ENCODE data around the gene IMMP2L. TPM values are rescaled to one million over a fixed set of nuclear protein-coding genes. Genes with fewer than 3 reads are reported as not detected.

The IMMP2L gene
- total RNA-seq, 1 donor from 2014 or later, result 40.8 TPM

DNA sequence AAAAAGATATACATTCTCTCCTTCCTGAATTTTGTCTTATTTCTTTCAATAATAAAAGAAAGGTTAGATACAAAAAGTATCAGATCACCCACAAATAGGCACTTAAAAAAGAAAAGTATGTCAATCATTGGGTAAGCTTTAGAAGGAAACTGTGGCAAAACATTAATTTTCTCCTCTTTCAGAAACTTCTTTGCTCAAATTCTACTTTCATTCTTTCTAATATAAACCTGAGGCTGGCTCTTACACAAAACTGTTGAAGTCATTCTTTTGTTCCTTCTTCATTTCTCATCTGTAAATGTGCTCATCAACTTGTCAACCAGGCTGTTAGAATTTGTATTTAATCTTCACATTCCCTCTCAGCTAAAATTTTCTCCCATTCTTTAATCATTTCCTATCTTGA lies 346.7 kb downstream of the IMMP2L start:
- no peak for DNase-seq (ENCODE audit: low spot score)

DNA sequence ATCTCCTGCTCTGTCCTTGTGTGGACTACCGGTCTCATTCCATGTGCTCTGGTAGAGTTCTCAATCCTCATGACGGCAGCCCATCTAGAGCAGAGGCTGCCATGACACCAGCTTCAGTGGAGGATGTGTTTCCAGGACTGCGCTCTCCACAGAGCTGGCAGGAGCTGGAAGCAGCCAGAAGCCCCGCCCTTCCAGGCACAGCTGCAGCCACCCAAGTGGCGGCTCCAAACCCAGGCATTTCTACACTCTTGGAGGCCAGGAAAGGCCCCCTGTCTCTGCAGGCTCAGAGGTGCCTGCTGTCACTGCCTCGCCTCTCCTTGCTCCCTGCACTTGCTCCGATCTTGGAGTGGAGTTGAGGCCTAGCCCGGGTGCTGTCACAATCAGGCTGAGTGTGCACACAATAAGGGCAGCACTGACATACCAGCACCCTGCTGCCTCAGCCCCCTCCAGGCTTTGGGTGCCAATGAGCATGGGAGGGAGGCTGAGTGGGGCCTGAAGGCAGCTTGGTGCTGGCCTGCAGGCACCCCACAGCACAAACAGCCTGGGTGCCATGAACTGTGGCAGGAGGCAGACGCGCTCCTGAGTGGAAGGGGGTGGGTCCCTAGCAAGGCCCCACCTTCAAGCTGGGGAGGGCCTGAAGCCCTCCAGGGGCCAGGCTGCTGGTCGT lies 349.3 kb downstream of the IMMP2L start:
- DNase-seq (ENCODE audit: low spot score), result no peak

DNA sequence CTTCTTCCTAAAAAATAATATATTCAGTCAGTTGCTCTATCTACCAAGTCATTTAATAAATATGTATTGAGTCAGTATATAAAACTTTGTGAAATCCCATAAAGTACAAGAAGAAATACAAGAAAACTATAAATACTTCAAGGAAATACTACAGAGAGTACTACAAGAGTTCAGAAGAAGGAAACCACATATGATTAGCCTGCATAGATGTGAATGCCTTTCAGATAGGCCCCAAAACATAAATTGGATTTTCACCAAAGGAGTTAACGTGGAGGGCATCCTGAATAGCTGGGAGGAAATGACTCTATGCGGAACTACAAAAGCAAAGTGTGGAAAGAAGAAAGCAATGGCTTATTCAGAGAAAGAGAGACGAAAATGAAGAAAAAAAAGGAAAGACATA lies 351.3 kb downstream of the IMMP2L start:
- no peak for DNase-seq (ENCODE audit: low spot score)

DNA sequence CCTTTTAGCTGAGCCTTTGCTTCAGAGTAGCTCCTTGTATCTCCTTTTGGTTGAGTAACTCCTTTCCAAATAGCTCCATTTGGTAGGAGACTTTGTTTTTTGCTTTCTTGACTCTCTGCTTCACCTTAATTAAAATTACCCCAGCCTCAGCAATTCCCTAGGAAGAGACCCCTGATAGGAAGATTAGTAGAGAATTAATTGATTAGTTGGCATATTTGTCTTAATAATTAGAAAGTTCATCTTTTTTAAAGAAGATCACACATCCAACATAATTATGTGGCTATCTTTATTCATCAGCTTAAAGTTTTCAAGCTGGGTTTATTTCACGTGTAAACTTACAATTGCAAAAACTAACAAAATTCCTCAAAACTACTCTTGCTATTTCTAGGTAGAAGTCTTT lies 352.2 kb downstream of the IMMP2L start:
- no peak for DNase-seq (ENCODE audit: low spot score)

DNA sequence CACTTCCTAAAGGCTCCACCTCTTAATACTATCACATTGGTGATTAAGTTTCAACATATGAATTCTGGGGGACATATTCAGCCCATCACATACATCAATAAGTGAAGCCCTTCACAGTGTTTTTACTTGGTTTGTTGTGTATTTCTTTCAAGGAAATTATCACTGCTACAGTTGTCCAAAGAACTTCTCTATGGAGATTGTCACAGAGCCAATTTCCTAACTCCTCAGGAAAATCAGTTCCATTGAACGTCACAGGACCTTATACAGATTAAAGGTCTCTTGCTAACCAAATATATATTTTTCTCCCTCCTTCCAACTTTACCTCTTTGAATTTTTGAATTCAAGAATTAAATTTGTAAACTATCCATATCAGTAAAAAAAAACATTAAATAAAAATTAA lies 357.0 kb downstream of the IMMP2L start:
- DNase-seq (ENCODE audit: low spot score), result no peak

DNA sequence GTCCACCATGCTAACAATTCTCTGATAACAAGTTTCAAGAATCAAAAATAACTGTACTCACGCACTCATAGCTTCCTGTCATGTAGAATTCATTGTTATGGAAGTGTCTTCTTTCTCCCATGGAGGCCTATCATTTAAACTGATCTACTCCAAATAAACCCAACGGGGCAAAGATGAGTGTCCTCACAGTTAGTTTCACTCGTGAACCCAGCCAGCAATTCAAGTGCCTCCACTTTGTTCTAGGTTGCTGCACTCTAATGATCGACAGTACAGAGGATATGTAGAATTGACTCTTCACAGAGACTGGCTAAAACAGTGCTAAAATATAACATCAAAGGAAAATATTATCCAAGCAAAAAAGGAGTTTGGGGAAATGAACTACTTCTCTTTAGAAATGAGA lies 360.0 kb downstream of the IMMP2L start:
- DNase-seq (ENCODE audit: low spot score), result no peak

DNA sequence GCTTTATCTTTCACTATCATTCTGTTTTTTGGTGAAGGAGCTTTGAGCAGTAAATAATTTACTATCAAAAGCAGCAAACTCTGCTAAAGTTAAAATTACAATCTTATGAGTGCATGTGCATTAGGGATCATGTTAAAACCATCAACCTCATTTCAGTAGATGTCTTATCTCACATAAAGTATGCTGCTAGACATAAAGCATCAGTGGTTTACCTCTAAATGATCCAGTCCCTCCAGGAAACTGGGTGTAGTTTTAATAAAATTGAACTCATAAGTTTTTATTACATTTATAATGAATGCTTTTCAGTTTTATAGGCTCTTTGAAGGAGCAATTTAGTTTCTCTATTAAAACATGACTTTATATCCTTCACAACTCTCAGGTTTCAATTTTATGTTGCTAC lies 362.6 kb downstream of the IMMP2L start:
- no peak for DNase-seq (ENCODE audit: low spot score)

DNA sequence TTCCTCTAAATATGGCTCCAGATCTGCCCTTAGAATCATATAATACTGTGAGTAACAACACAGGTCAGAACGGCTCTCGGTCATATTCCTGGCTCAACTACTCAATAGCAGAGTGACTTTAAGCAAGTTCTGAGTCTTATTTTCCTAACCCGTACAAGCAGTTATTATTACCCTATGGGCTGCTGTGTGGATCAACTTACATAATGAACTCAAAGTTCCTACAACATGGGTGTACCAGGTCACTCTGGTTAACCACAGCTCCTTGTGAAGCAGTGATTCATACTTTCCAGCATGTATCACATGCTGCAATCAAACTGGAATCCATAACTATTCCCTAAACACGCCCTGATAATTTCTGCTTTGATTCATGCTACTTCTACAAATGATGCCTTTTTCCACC lies 364.0 kb downstream of the IMMP2L start:
- no peak for DNase-seq (ENCODE audit: low spot score)

DNA sequence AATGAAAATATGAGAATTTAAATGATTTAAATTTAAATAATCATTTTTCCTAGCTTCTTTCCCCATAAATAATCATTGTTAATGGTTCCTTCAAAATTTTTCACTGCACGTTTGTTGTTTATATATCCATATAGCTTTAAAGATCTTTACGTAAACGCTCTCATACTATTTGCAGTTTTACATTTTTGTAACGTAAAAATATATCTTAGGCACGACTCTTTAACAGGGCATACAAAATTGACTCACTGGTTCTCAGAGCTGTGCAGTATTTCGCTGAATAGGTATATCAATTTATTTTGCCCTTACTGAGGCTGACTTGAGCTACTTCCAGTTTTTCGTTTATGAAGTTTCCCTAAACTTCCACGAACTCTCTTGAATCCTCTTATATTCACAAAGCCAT lies 365.6 kb downstream of the IMMP2L start:
- DNase-seq (ENCODE audit: low spot score), result no peak

DNA sequence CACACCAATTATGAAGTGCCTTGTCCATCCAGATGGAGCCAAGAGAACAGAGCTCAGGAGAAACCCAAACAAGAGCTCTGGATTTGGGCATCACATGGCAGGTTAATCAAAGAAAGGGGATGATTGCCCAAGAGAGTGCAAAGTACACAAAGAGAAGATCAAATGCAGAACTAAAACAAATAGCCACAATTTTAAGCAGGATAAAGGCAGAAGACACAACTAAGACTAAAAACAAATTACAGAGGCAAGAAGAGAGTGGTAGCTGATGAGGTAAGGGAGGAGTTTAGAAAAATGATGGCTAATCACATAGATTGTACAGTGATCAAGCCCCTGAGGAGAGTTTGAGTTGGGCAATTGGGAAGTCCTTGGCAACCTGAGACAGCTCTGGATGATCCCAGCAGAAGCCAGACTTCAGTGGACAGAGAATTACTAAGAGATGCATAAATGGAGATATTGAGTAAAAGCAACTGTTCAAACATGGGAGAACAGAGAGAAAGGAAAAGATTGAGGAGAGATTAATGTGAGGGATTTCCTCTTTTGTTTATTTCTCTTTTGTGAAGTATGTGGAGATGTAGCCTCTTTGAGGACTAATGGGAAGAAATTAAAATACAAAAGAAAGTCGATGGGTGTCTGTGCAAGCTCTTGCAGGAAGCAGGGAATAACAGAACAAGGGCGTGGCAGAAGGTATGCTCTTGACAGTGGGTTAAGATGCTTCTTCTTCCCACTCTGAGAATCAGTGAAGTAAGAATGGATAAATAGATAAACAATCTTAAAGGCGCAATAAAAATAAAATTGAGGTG lies 369.5 kb downstream of the IMMP2L start:
- no peak for DNase-seq (ENCODE audit: low spot score)

DNA sequence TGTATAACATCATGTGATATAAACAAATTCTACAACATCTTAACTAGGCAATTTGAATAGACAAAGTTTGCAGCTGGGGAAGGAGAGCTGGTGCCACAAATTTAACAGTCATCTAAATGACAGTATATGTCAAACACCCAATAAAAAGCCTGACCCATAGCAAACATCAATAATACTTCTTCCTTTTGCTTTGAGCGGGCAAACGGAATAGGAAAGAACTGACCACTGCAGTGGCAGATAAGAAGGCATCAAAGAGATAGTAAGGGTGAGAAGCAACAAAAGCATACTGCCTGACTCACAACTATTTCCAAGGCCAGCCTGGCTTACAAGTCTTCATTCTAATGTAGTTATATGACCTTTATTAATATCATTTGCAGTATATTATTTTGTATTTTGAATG lies 371.5 kb downstream of the IMMP2L start:
- no peak for DNase-seq (ENCODE audit: low spot score)

DNA sequence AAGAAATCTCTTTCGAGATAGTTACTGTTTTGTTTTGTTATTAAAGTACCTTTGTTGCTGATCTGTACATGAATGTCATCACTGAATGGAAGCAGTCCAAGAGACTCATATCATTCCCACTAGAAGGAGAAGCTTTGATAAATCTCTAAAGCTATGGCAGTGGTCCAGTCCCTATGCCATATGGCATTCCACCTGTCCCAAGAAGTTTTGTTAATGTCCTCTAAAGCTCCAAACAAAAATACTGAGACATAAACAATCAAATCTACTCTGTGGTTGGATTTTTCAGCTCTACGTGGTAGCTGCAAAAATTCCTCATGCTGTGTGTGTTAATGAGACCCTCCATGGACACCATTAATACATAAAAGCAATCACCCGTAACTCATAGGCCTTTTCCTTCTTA lies 377.3 kb downstream of the IMMP2L start:
- DNase-seq (ENCODE audit: low spot score), result no peak

DNA sequence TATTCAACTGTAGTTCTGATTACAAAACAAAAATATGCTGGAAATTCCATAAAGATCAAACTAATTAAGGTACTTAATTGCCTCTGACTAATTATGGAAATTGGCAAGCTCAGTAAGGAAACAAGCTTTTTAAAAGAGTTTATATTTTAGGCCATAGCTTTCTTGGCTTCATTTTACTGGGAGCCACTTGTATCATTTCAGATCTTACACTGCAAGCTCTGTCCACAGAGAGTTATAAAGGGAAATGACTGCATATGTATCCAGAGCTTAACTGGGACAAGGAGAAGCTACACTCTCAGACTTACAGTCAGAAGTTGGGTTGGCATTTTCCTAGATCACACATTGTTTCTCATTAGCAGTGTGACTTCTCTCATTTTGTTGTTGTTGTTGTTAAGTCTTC lies 379.0 kb downstream of the IMMP2L start:
- no peak for DNase-seq (ENCODE audit: low spot score)

DNA sequence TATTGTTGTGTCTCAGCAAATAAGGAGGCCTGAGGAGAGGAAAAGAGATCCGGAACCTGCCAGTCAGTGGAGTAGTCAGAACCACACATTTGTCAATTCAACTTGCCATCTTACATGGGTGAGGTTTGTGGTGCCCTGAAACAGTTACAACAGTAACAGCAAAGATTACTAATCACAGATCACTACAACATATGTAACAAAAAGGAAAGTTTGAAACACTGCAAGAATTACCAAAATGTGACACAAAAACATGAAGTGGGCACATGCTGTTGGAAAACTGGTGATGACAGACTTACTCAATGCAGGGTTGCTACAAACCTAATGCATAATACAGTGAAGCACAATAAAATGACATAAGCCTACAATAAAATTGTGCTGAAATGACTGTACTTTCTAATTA lies 382.0 kb downstream of the IMMP2L start:
- DNase-seq (ENCODE audit: low spot score), result no peak

DNA sequence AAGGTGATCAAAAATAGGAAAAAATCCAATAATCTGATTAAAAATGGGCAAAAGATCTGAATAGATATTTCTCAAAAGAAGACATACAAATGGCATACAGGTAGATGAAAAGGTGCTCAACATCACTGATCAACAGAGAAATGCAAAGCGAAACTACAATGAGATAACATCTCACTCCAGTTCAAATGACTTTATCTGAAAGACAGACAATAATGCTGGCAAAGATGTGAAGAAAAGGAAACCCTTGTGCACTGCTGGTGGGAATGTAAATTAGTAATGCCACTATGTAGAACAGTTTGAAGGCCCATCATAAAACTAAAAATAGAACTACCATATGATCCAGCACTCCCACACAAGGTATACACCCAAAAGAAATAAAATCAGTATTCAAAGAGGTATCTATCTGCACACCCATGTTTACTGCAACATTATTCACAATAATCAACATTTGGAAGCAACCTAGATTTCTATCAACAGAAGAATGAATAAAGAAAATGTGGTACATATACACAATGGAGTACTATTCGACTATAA lies 386.3 kb downstream of the IMMP2L start:
- DNase-seq (ENCODE audit: low spot score), result no peak

DNA sequence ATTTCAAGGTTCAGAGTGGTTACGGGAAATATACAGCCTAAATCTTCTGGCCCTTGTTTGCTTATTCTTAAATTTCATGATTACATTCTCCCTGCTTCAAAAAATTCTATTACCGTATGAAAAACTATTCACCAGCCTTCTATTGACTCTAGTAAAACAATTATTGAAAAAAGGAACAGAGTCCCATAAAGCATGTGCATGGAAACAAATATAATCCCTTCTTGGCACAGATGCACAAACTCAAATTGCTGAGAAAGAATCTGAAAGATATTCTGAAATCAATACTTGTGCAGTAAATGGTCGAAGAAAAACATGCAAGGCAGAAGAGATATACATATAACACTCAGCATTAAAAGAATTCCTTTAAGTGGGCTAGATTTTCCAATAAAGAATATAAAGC lies 387.8 kb downstream of the IMMP2L start:
- no peak for DNase-seq (ENCODE audit: low spot score)

DNA sequence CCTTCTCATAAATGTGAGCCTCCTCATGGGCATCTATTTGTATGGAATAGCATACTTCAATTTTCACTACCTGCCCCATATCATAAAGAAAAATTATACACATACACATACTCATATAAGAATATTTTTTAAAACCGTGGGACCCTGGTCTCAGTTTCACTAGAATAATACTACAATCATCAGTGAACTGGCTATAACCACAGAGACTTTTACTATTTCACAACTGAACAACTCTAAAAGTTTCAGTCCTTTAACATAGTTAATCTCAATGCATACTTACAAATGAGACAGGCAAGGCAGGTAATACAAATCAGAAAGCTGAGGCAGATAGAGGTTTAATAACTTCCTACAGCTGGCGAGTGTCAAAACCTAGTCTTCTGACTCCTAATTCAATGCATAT lies 388.3 kb downstream of the IMMP2L start:
- no peak for DNase-seq (ENCODE audit: low spot score)

DNA sequence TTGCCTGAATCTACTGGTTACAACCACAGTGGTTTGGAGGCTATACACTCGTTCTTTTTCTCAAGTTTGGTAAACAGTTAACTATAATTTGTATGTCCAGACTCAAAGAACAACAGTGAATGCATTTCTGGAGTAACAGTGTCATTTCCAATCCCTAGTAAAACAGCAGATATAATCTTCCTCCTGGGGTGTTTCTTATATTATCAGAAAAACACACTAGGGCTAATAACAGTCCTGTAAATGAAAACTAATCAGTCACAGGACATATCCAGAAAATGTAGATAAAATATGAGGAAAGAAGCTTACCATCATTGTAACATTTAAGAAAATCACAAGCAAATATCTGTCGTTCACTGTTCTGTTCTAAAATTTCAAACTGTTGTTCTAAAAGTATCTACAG lies 388.8 kb downstream of the IMMP2L start:
- DNase-seq (ENCODE audit: low spot score), result no peak

DNA sequence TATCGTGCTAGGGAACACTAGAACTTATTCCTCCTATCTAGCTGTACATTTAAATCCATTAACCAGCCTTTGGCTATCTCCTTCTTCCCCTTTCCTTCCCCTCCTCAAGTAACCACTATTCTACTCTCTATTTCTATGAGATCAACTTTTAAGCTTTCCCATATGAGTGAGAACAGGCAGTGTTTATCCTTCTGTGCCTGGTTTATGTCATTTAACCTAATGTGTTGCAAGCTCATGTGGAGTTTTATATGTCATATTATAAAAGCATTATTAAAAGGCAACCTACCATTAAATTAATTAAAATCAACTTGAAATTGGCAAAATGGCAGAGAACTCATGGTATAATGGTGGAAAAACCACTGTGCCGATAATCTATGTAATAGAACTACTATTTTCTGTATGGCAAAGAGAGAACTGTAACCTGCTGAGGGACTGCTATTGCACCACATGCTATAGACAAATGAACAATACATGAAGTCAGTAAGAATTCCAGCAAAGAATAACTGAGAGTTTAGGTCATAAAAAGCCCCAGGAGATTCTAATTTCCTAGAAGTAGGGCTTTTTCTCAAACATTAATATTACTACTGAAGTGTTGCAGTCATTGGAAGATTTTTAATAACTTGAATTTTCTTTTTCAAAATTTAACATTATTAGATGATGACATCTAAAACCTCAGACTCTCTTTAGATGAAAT lies 389.6 kb downstream of the IMMP2L start:
- no peak for DNase-seq (ENCODE audit: low spot score)

DNA sequence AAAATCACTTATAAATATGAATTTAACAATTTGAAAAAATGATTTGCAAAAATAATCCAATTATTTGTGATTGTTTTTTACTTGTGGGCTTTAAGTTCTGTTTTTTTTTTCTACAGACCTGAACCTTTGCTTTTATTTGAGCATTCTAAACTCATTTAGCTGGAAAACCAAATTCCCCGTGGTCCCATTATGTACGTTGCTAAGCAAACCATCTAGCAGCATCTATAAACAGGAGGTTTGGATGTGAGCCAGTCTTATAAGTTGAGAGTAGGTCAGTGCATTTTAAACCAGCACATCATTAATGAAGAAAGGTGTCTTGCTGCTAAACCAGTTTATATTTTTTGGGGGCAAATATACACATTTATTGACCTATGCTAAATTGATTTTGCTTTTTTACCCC lies 394.1 kb downstream of the IMMP2L start:
- DNase-seq (ENCODE audit: low spot score), result no peak

DNA sequence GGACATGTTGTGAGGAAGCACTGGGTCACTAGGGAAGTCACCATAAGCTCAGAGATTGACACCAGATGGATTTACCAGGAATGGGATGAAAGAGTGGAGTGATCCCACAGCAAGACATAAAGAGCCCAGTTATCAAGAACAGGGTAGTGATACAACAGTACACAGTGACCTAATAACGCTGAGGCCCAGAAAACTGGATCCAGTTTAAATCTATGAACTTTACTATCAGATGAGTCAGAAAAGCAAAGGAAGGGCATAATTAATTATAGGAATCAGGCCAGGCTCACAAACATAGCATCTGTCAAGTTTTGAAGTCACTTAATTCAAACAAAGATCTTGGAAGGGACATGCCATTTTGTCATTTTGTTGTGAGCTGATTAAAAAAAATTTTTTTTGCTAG lies 397.9 kb downstream of the IMMP2L start:
- no peak for DNase-seq (ENCODE audit: low spot score)

DNA sequence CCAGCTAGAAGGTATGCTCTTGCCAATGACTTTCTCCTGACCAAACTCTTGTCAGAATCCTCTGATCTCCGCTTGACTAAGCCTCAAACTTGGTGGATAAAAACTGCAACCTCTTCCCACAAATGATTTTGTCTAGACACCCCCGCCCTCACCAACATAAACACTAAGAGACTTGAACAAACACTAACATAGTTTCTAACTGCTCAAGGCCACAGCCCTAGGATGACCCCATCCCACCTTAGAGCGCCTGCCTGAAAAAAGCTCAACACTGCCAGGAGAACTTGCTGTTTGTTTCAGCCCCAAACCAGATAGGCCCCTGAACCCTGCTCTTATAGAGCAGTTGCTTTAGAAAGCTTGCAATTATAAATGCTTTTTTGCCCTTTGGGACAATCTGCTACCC lies 399.6 kb downstream of the IMMP2L start:
- no peak for DNase-seq (ENCODE audit: low spot score)

DNA sequence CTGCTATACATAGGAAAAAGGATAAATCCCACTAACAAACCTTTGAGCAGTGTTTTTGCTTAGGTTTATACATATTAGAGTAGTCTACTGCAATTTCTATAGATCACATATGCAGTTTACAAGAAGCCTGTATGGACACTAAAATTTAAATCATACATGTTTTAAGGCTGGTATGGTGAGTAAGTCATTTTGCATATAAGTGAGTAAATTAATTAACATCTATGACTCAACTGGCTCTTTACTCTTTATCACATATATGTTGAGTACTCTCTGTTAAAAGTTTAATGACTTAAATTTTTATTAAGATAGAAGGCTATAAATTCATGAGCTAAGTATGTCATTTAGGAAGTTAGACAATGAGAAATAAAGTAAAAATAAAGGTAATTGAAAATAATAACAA lies 402.0 kb downstream of the IMMP2L start:
- no peak for DNase-seq (ENCODE audit: low spot score)
